GM18867 (cell line): ENCODE results near the gene SDHB.
A peak's percentile ranks its signal among the peaks of the same experiment; 100 is the strongest.

Experiments used
- ATAC-seq: cut with Tn5 transposase; IDR thresholded peaks from one replicate; pipeline ENCODE4 v1.9.1; 2021; ENCODE audit warnings: mild to moderate bottlenecking, moderate library complexity; ENCODE audit not compliant: unreplicated experiment

The SDHB gene

DNA sequence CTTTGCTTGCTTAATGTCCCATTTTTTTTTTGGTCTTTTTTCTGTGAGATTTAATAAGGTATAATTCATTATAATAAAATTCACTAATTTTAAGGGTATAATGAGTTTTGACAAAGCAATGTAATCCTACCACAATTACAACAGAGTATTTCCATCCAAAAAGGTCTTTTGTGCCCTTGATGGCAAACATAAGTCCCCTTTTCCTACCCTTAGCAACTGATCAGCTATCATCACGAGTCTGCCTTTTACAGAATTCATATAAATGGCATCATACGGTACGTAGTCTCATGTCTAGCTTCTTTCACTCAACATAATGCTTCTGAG lies 7.5 kb downstream of the SDHB start:
- ATAC-seq = no peak

DNA sequence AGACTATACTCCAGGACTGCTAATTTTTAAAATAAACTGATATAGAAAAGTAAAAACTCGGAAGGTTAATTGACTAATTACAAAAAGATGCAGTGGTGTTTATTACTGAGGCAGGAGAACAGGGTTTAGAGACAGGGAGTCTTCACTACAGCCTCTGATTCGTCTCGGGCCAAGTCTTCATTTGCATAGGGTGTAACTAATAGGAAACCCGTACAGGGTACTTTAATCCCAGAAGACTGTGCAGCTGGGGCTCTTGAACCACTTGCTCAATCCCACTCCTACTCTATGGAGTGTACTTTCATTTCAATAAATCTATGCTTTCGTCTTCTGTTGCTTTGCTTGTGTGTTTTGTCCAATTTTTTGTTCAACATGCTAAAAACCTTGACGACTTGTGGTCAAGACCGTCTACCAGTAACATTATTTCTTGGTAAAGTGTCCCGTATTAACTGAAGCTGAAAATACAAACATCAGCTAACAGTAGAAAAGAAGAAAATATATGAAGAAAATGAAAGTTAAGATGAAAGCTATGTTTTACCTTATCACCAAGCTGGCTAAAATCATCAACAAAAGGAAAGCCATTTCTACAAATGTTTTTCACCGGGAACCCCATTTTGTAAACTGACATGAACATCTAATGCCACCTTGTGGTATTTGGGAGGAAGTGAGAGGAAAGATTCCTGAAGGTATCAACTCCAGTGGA lies 8.0 kb downstream of the SDHB start:
- ATAC-seq = no peak

DNA sequence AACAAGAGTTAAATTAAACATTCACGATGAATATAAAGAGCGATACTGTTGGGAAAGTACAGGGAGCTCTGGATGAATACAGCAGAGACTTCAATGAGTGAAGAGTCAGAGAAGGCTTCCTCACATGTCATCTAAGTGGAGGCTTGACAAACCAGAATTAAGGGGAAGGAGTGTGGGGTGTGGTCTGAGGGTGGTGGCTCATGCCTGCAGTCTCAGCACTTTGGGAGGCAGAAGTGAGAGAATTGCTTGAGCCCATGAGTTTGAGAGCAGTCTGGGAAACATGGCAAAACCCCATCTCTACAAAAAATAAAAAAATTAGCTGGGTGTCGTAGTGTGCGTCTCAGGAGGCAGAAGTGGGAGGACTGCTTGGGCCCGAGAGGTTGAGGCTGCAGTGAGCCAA lies 8.7 kb downstream of the SDHB start:
- no peak for ATAC-seq

DNA sequence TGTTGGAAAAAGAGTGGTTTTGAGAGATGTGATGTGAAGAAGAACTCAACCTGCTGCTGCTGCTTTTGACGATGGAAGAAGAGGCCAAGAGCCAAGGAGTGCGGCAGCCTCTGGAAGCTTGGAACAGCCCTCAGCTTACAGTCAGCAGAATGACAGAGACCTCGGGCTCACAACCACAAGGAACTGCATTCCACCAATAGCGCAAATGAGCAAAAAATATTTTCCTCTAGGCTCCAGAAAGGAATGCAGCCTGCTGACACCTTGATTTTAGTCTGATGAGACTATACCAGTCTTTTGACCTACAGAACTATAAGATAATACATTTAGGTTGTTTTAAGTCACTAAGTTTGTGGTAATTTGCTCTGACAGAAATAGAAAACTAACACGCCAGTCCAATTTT lies 10.2 kb downstream of the SDHB start:
- no peak for ATAC-seq

- no peak for ATAC-seq
Measured at GRCh38 chr1:17040135-17040534, 13.7 kb downstream of the SDHB start.

GRCh38 chr1:17039522-17039921 lies 14.3 kb downstream of the SDHB start:
- ATAC-seq = no peak

- ATAC-seq = no peak
Measured at GRCh38 chr1:17033481-17033880, 20.4 kb downstream of the SDHB start.

DNA sequence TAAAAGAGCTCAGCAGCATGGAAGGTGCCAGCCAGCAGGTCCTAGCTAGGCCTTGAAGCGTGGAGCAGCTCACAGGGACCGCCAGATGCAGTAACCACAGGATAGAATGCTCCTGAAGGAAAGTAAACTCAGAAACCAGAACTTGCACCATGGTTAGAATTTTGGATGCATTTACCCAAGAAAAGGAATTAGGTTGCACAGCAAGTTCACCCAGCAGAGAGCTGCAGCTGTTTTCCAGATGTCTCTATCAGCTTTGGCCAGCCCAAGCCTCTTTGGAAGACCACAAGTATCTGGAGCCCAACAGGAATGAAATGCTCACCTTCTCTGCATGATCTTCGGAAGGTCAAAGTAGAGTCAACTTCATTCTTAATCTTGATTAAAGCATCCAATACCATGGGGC lies 21.1 kb downstream of the SDHB start:
- ATAC-seq = no peak

- no peak for ATAC-seq
Measured at GRCh38 chr1:17031436-17031835, 22.4 kb downstream of the SDHB start.

- ATAC-seq = no peak
Measured at GRCh38 chr1:17030206-17030605, 23.6 kb downstream of the SDHB start.

DNA sequence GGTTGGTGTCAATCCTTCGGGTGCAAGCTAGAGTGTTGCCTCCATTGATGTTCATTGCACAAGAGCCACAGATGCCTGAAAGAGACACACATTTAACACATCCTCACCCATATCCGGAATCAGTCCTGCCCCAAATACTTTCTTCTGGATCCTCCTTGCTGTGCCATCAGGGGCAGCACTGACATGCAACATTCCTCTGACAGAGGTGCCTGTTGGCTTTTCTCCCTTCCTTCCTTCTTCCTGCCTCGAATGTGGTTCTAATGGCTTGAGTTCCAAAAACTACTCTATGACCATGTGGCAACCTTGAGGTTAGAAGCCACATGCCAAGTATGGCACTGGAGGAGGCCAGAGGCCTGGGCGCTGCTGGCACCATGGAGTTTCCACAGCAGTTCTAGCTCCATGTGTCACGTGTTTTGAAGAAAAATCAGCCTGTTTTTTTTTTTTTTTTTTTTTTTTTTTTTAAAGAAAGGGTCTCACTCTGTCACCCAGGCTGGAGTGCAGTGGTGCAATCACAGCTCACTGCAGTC lies 25.1 kb downstream of the SDHB start:
- ATAC-seq = no peak

GRCh38 chr1:17027900-17028299 lies 25.9 kb downstream of the SDHB start:
- ATAC-seq = no peak

DNA sequence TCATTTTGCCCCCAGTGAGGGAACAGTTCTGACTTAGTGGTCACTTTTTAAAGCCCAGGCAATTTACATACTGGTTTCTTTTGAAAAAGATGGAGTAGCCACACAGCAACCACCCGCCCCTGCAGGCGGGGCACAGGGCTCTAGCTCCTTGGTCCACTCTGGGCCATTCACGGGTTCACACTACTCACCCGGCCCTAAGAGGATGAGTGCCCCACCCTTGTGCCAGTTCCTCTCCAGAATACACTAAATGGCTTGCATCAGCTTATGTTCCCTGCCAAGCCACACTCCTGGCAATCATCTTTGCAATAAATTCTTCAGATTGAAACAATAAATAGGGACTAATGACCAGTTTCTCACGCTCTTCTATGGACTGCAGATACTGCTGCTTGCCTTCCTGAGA lies 26.4 kb downstream of the SDHB start:
- ATAC-seq = no peak

- no peak for ATAC-seq
Measured at GRCh38 chr1:17024721-17025120, 29.1 kb downstream of the SDHB start.

DNA sequence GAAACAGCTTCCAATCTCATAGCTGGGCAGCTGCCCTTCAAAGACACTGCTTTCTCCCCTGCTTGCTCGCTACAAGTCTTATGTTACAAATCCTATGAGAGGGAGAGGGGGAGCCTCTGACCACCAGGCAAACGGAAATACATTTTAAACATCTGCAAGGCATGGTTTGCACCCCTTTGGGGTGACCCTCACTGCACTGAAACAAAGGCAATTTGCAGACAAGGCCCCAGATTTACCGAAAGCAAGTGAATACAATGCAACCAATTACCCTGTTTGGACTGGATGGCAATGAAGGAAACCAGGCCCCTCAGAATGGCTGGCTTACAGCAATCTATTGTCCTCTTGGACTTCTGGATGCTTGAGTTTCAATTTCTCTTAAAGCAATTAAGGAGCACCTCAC lies 30.3 kb downstream of the SDHB start:
- ATAC-seq = no peak

GRCh38 chr1:17023102-17023501 lies 30.7 kb downstream of the SDHB start:
- ATAC-seq = no peak

DNA sequence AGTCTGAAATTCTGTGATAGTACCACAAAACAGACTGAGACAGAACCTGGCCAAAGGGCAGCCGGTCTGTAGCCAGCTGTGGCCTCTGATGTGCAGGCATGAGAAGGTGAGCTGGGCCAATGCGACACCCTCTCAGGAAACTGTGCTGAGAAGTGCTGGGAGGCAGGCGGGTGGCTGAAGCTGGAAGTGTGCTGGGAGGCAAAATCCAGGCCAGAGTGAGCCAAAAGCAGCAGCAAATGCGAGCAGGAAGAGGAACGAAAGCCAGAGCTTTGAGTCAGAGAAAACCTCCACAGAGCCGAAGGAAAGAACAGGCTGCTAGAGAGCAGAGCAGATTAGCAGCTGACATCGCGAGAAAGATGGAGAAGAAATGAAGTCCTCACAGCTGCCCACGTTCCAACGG lies 31.9 kb downstream of the SDHB start:
- no peak for ATAC-seq

- ATAC-seq = no peak
Measured at GRCh38 chr1:17020502-17020901, 33.3 kb downstream of the SDHB start.

- ATAC-seq = peak; percentile 50
Measured at GRCh38 chr1:17018849-17019248, 35.0 kb downstream of the SDHB start.

DNA sequence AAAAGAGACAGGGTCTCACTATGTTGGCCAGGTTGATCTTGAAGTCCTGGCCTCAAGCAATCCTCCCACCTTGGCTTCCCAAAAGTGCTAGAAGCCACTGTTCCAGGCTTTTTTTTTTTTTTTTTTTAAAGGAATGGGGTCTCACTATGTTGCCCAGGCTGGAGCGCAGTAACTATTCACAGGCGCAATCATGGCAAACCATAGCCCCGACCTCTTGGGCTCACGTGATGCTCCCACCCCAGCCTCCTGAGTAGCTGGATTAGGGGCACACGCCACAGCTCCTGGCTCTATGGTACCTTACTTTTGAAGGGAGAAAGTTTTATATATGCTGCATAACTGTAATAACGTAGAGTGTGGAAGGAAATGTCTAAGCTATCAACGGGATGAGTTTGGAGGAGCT lies 36.4 kb downstream of the SDHB start:
- no peak for ATAC-seq

GRCh38 chr1:17016317-17016661 lies 37.5 kb downstream of the SDHB start:
- no peak for ATAC-seq

DNA sequence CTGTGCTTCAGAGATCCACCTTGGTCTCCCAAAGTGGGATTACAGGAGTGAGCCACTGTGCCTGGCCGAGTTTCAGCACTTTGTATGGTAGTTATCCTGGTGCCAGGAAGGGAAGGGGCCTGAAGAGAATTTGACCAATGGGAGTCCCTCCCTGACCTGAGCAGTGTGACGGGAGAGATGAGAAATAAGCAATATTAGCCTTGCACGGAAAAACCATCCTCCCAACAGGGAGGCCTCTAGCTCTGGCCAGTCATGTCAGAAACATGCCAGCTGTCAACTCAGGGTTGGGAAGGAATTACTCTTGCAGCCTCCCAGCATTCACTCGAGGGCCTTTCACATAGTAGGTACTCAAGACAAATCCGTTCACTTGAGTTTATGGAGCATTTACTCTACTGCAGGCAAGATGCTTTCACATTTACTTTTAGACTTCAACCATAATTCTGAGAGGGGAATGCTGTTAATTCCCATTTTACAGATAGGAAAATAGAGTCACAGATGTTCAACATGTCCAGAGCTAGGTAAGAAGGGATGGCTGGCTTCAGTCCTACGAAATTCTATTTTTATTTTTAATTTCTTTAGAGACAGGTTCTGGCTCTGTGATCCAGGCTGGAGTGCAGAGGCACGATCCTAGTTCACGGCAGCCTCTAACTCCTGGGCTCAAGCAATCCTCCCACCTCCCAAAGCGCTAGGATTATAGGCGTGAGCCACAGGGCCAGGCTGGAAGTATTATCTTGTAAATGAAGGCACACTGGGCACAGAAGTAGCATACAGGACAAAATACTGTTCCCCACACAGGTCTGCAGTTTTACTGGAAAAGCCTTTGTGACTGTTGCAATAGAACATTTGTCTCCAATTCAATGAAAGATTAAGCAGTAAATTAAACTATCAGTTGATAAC lies 38.9 kb downstream of the SDHB start:
- ATAC-seq = no peak
